G401.6 (cell line): ENCODE data around the gene TMEM236.
"Not testable (repeated sequence)": the region's sequence is repeated elsewhere in the genome, so short reads cannot be mapped to it uniquely, and the experiment has no call there.

Source experiments
- FAIRE-seq: peaks from 2 replicates; lab custom pipeline; 2012; peaks lifted over from hg19 to GRCh38; lab: Jason Lieb, UNC

Gene TMEM236, protein sequence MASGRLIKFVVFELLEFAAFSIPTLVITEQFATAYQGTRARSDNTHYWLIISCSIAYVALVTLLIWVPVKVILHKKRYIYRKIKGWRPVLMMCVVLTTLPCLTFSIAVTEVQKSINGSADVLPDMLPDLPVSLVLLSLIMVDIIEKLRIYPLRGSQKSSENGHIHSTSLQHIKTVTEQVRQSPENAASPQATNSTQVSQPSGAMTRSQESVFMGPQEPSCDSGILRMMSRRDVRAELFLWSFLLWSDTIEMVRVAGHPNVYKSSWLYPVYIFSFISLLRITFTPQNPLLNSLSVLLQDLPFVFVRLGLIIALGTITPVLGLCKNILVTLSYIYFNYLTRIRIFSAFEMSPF

GRCh38 chr10:17751781-17752445 is at the start of gene TMEM236:
TSS of gene TMEM236 (plus strand) at chr10:17752201. CDS start at chr10:17752296, 95 bp downstream.
- FAIRE-seq: no peak

DNA sequence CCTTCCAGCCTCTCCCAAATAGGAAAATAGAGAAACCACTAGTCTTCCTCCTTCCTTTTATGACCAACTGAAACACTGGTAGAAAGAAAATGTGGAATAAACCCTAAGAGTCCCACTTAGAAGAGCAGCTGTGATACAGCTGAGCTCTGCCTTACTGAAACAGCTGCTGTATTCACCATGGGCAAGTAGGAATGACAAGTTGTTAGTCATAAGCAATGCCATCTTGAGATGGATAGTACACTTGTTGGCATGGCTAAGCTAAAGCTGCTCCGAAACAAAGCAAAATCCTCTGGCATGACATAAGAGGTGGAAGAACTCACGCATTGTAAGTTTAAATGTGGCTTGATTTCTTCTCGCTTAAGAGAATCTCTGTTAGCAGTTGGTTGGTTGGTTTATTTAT is 48.3 kb upstream of the TMEM236 start:
- FAIRE-seq: no peak

- no peak for FAIRE-seq
Measured at GRCh38 chr10:17708821-17709220, 43.2 kb upstream of the TMEM236 start.

GRCh38 chr10:17709492-17709891 is 42.5 kb upstream of the TMEM236 start:
- FAIRE-seq: no peak

DNA sequence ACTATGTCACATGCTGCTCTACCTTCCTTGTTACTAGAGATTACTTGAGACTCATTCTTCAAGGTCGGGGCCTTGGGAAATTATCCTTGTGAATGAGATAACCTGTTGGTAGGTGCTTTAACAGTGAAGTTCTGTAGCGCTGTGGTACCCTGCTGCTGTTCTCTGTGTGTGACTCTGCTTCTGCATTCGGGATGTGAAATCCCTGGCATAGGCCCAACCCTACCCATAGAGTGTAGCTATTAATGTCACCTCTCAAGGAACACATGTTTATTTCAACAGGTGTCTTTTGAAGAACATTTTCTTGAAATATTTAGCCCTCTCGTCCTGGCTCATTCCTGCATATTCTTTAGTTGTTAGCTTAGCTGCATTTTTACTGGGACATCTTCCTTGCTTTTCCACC is 41.8 kb upstream of the TMEM236 start:
- FAIRE-seq: no peak

DNA sequence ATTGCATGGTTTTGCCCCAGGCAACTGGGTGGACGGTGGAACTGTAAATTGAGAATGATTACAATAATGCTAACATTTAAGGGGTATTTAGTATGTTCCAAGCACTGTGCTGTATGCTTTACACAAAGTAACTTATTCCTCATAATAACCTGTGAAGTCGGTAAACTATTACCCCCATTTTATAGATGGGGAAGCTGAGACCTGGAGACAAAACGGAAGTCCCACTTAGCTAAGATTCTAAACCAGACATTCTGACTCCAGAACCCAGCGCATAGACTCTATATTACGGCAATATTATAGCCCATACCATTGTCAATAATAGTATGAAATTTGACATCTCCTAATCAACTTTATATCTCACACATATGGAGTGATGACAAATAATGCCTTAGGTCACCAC is 39.9 kb upstream of the TMEM236 start:
- no peak for FAIRE-seq

DNA sequence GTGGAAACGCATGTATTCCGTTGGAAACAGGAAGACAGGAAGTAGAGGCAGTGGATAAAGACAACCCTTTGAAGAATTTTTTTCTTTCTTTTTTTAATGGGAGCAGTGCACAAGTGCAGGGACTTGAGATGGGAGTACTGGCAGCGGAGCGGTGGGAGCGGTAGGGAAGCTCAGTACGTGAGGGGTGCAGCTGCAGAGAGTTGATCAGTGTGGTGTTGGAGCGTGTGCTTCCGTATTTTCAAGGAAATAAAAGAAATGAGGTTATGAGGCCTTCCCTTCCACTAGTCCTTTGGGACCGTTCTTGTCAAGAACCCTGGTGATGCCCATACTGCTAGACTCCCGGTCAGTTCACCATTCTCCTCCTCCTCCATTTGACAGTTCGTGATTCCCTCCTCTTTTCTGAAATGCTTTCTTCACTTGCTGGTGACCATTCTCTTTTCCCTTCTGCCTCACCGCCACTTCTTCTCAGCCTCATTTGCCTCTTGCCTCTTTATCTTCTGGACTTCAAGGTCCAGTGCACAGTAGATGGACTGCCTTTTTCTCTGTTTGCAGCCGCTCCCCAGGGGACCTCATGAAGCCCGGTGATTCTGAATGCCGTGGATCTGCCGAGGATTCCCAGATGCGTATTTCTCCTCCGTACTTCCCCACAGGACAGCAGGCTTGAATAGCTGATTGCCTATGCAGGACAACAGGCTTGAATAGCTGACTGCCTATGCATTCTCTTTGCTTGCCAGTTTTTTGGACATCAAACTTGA is 39.1 kb upstream of the TMEM236 start:
- no peak for FAIRE-seq

DNA sequence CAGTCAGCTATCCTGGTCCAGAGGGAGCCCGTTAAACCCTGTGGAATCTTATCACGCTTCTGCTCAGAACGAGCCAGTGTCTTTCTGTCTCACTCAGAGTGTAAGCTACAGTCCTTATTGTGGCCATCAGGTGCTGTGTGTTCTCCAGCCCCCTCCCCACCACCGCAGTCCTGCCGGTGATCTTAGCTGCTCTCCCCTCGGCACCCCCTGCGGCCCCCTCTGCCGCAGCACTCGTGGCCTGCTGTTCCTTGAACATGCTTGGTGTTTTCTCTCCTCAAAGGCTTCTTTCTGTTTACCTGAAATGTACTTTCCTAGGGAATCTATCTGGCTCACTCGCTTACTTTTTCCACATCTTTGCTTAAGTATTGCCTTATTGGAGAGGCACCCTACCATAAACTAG is 38.2 kb upstream of the TMEM236 start:
- no peak for FAIRE-seq

GRCh38 chr10:17716161-17716560 is 35.8 kb upstream of the TMEM236 start:
- no peak for FAIRE-seq

DNA sequence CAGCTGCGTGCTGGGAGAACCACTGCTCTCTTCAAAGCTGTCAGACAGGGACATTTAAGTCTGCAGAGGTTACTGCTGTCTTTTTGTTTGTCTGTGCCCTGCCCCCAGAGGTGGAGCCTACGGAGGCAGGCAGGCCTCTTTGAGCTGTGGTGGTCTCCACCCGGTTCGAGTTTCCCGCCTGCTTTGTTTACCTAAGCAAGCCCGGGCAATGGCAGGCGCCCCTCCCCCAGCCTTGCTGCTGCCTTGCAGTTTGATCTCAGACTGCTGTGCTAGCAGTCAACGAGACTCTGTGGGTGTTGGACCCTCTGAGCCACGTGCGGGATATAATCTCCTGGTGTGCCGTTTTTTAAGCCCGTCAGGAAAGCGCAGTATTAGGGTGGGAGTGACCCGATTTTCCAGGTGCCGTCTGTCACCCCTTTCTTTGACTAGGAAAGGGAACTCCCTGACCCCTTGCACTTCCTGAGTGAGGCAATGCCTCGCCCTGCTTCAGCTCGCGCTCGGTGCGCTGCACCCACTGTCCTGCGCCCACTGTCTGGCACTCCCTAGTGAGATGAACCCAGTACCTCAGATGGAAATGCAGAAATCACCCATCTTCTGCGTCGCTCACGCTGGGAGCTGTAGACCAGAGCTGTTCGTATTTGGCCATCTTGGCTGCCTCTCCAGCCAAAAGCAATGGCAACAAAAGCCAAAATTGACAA is 29.5 kb upstream of the TMEM236 start:
- FAIRE-seq: not testable (repeated sequence)

DNA sequence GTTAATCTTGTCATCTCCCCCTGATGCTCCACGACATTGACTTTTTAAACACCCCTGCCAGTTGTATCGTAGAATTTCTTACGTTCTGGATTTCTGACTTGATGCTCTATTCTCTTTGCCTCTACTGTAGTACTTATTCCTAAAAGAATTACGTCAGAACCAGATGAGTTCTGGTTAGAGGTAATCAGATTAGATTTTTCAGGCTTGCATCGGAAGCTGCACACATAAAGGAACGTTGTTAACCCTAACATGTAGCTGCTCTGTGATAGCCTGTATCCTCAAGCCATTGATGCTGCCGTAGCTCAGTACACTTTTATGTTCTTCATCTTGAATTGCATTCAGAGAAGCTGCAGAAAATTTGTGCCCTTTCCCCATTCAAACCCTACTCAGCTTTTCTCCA is 26.3 kb upstream of the TMEM236 start:
- no peak for FAIRE-seq

GRCh38 chr10:17729630-17730029 is 22.4 kb upstream of the TMEM236 start:
- no peak for FAIRE-seq

- no peak for FAIRE-seq
Measured at GRCh38 chr10:17730667-17731066, 21.3 kb upstream of the TMEM236 start.

- no peak for FAIRE-seq
Measured at GRCh38 chr10:17731331-17732020, 20.5 kb upstream of the TMEM236 start.

- FAIRE-seq: no peak
Measured at GRCh38 chr10:17733620-17734019, 18.4 kb upstream of the TMEM236 start.

GRCh38 chr10:17734432-17735080 is 17.4 kb upstream of the TMEM236 start:
- FAIRE-seq: no peak

GRCh38 chr10:17735166-17735941 is 16.6 kb upstream of the TMEM236 start:
- no peak for FAIRE-seq

DNA sequence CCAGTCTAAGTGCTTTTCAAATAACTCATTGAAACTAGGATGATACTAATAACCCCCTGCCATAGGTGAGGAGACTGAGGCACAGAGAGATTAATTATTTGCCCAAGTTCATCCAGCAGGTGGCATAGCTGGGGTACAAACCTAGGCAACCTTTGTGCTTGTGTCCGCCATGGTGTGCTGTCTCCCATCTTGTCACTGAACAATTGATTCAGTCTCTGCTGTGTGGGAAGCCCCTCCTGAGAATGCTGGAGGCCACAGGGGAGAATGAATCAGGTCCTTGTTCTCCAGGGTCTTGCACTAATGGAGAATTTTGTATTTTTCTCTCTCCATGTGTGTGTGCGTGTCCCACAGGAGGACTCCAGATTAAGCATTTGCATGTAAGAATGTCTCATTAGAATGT is 15.8 kb upstream of the TMEM236 start:
- FAIRE-seq: no peak

DNA sequence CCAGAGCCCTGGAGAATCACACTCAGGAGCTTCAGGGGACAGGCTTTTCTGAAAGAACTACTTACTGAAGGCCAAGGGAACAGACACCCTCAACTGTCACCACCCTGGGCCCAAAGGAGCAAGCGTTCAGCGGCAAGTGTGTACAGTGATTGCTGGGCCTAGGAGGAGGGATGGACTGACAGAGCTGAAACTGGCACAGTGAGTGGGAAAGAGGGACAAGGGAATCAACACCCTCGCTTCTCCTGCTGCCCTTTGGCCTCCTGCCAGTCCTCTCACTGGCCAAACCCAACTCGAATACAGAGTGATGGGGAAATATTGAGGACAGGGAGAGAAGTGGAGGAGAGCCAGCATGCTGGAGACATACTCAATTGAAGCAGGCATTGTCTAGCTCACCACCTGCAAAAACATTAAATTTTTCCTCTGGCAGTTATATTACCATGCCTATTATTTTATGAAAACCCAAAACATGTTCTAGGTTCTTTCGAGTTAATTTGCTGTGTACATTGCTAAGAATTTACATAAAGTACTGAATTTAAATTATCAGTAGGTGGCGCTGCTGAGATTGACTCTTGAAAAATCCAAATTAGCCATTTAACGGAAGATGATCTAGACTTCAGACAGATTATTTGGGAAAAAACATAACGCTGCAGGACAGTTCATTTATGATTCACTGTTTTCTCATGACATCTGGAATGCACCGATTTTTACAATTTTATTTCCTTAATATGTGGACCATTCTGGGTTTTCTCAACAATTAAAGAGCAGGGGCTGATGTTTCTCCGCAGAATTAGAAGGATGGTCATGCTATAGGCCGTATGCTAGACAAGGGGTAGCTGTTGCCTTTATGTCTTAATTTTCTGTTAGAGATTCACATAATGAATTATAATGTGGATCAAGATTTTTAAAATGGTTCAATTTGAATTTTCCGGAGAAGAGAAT is 14.7 kb upstream of the TMEM236 start:
- peak; percentile 95 for FAIRE-seq
